Measurements from ENCODE around the gene TANGO6.
"Not testable (repeated sequence)": the region's sequence is repeated elsewhere in the genome, so short reads cannot be mapped to it uniquely, and the experiment has no call there.

Gene TANGO6

DNA sequence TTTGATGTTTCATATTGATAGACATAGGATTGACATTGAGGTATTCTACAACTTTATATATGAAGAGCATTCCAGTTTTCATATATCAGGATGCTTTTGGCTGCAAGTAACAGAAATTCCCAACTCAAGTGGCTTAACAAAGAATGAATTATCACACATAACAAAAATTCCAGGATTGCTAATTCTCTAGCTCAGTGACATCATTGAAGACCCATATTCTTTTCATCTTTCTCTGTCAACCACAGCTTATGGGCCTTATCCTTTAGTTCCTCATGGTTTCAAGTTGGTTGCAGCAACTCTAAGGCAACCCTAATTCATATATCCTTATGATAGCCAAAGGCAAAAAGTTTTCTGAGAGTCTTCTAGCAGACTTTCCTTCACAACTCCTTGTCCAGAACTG lies 170.7 kb downstream of the TANGO6 start:
- no peak for DNase-seq (ENCODE audit: low spot score)

DNA sequence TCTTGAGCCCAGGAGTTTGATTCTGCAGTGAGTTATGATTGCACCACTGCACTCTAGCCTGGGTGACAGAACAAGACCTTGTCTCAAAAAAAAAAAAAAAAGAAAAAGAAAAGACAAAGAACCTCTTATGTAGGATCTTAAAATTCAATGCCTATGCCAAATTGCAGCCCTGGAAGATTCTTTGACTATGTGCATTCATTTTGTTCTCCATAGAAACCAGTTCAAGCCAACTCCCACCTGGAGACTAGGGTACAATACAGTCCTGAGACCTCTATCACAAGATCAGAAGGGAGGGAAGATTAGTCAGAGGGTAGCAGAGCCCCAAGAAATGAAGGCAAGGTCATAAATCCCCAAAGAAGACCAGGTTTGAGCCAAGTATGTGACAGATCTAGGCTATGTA lies 171.5 kb downstream of the TANGO6 start:
- no peak for DNase-seq (ENCODE audit: low spot score)

DNA sequence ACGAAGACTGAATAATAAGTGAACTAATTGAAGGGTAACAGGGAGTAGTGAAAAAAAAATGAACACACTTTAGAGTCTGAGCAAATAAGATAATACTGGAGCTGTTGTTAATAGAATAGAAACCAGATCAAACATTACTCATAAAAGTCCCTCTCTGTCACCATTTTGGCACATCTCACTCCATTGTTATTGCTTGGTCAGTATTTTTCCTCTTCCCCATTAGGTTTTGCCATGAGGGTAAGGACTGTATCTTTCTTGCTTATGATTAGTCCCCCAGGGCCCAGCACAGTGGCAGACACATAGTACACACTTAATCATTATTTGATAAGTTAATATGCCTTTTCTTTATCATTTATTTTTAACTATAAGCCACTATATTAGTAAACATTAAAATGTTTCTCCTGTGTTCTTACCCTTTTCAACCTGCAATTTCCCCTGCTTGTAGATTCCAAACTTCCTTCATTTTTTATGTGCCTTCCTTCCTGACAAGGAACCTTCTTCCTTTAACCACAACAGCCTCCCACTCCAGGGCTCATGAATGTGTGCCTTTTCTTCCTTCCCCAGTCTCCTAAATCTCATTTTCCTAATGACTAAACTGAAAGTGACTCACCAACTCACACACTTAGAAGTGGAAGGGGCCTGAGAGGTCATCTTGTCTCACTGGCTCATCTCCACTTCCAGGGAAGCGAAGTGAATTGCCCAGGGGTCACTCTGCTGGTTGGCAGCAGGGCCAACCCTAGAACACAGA lies 173.9 kb downstream of the TANGO6 start:
- DNase-seq (ENCODE audit: low spot score), result no peak

DNA sequence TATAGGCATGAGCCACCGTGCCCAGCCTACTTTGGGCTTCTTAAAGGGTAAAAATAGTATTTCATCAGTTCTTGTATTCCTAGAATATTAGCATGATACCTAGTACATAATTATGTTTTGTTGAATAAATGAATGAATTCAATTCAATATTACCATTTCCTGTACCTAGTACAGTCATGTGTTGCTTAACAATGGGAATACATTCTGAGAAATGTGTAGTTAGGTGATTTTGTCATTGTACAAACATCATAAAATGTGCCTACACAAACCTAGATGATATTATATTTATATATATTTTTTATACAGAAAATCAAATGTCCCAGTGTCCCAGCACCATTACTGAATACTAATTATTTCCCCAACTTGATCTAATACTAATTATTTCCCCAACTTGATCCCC lies 176.5 kb downstream of the TANGO6 start:
- DNase-seq (ENCODE audit: low spot score), result no peak

DNA sequence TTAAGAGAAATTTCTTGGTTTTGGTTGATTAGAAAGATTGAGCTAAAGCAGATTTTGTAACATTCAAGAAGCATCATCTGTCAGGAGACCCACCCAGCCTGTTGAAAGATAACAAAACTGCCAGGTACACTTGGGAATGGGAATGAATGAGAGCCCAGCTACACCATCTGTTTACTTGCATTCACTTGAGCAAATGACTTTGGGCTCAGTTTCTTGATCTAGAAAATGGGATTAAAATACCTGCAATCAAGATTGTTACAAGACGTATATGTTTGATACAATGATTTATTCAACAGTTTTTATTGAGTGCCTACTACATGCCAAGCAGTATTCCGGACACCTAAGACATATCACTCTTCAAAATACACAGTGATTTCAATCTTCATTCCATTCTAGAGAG lies 185.8 kb downstream of the TANGO6 start:
- no peak for DNase-seq (ENCODE audit: low spot score)

DNA sequence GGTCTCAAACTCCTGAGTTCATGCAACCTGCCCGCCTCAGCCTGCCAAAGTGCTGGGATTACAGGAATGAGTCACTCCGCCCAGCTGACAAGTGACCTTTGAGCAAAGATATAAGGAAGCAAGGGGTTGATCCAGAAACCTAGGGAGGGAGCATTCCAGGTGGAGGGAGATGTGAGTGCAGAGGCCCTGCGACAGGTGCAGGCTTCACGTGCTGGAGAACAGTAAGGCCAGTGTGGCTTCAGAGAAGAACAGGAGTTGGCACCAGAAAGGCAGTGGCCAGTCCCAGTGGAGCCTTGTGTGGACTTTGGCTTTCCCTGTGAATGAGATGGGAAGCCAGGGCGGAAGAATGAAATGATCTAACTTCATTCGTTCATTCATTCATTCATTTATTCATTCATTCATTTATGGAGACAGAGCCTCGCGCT lies 188.6 kb downstream of the TANGO6 start:
- DNase-seq (ENCODE audit: low spot score), result no peak

DNA sequence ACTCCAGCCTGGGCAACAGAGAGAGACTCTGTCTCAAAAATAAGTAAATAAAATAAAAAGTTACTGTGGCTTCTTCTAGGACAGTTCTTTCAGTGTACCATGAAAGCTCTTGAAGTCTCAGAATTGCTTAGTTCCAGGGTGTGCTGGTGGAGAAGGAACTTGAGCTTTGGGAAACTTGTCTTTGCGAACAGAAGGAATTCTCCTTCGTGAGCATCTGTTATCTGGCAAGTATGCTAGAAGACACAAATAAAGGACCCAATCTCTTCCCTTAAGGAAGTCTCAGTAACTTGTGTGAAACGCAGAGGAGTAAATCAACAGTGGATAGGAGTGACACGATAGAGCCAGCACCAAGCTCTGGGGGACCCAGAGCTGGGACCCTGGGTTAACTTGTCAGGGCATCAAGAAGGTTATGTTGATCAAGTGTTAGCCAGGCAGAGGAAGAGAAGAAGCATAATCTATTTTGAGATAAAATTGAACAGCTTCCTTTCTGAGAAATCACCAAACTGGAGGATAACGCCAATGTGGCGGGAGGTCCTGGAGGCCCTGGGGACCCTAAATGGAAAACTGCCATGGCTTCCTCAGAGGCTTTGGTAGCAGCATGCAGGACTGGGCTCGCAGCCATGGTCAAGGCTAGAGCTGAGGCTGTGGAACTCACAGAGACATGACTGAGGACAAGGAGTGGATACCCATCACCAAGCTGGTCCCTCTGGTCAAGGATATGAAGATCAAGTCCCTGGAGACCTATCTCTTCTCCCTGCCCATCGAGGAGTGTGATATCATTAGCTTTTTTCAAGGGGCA lies 190.0 kb downstream of the TANGO6 start:
- DNase-seq (ENCODE audit: low spot score), result no peak

DNA sequence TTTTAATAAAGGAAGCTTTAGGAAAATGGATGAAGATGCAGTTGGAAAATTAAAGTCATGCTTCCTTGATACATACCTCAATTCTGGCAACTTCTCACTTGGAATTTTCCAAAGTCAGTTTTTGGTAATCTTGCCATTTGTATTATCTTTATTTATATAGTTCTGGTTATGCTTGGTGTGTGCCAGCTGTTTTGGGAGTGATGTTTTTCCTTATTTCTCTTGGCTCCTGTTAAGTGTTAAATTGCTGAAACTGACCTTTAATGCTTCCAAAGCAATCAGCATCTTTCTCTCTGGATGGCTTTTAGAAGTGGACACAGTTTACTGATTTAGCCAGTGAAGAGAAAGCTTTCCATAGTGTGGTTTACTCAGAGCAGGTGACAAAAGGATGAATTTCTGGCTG lies 192.0 kb downstream of the TANGO6 start:
- DNase-seq (ENCODE audit: low spot score), result no peak

DNA sequence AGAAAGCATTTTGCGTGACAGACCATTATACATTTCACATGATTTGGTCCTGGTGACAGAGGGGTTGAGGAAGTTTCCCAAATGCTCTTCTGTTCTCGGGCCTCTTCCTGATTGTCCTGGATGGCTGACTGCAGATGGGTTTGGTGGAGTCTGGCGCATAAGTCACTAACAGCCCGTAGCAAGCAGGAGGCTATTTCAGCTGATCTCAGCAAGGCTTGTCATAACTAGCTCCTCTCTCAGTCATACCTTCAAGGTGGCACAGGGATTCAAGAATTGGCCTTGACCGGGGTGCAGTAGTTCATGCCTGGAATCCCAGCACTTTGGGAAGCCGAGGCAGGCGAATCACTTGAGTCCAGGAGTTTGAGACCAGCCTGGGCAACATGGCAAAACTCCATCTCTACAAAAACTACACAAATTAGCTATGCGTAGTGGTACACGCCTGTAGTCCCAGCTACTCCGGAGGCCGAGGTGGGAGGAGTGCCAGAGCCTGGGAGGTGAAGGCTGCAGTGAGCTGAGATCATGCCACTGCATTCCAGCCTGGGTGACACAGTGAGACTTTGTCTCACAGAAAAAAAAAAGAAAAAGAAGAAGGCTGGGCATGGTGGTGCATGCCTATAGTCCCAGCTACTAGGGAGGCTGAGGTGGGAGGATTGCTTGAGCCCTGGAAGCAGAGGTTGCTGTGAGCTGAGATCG lies 193.2 kb downstream of the TANGO6 start:
- no peak for DNase-seq (ENCODE audit: low spot score)

DNA sequence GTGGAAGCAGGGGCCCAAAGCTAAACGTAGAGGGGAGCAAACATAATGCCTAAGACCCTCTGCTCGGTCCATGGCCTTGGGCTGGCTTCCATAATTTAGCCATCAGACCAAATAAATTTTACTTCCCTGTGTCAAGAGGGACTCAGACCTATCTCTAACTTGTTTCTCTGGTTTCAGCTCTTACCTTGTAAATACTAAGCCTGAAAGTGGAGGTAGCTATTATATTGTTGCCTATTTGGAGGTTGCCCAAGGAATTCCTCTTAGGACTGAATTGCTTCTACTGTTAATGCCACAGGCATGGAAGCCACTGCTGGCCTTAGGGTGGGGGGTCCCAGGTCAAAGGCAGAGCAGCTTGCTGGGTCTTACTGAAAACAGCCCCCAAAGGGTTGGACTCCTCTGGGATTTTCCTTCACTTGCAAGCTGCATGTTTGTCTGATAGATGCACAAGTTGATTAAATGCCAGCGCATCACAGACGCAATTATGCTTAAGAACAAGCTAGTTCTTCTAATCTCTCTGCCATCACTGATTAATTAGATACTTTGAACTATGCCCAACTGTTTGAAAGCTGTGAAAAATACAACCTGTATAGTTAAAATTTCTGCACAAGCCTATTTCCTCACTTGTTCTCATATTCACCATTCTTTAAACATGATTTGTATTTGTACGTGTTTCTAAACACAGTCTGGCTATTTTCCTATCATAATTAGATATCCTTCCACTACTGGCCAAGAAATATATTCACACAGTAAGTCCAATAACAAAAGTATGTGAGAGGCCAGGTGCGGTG lies 194.2 kb downstream of the TANGO6 start:
- no peak for DNase-seq (ENCODE audit: low spot score)

DNA sequence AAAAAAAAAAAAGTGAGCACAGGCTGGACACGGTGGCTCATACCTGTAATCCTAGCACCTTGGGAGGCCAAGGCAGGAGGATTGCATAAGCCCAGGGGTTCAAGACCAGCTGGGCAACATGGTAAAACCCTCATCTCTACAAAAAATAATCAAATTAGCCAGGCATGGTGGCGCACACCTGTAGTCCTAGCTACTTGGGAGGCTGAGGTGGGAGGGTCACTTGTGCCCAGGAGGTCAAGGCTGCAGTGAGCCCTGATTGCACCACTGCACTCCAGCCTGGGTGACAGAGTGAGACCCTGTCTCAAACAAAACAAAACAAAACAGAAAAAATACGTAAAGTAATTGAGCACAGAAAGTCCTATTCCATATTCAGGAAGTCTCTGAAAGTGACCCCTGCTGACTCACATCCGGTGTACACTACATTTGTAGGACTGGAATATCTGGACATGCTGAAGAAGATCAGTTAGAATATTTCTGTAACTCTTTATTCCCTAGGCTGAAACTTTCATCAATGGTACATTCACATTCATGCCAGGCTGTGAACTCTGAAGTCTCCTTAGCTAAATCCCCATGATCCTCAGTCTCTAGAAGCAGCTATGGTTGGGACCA lies 196.1 kb downstream of the TANGO6 start:
- no peak for DNase-seq (ENCODE audit: low spot score)

DNA sequence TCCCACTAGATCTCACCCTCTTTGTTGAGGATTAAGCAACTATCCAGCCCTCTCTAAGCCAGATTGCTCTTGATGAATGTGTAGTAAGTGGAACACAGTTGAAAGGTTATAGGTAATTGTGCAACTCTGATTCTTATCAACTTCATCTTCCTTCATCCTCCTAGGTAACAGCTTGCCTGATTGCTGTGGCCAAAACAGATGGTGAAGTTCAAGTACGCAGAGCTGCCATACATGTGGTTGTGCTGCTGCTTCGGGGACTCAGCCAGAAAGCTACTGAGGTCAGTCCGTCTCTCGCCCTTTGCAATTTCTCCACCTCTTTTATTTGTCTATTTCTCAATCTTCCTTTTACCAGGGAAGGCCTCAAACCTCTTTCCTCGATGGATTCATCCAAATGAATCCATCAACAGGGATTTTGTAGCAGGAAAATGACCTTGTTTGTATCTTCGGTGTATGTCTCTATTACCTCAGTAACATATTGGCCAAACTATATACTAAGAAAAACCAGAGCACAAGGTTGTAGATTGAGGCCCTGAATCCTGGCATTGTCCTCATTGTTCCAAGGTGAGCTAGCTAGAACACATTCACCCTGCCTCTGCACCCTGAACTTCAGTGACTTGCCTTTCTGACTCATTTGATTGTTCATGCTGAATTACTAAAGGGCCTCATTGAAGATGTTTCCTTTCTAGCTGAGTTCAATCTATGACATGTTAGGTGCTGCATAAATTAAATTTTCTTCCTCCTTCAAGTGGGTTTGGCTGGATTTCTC lies 197.0 kb downstream of the TANGO6 start:
- DNase-seq (ENCODE audit: low spot score), result no peak

DNA sequence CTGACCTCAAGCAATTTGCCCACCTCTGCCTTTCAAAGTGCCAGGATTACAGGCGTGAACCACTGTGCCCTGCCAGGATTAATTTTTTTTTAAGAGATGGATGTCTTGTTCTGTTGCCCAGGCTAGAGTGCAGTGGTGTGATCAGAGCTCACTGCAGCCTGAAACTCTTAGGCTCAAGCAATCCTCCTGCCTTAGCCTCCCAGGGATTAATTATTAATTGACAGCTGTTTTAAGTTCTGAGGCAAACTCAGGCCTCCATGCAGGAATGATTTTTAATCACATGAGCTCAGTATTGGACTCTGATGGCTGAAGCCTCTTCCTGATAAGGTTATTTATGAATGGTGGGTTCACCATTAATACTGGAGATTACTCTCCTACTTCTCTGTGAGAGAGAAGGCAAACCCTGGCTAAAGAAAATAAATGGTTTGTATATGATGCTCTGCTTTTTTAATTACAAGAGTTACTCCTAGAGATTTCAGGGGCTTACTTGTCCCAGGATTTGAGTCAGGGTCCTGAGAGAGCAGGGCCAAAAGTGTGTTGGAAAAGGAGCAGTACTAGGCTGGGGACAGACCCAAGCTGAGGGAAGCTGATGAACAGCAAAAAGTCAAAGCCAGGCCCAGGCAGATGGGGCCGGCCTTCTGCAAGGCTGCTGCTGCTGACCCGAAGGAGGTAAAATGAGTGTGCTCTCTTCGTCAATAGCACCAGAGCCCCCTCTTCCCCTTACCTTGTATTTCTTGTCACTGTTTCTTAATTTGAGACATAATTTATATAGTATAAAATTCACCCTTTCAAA lies 205.2 kb downstream of the TANGO6 start:
- DNase-seq (ENCODE audit: low spot score), result no peak

DNA sequence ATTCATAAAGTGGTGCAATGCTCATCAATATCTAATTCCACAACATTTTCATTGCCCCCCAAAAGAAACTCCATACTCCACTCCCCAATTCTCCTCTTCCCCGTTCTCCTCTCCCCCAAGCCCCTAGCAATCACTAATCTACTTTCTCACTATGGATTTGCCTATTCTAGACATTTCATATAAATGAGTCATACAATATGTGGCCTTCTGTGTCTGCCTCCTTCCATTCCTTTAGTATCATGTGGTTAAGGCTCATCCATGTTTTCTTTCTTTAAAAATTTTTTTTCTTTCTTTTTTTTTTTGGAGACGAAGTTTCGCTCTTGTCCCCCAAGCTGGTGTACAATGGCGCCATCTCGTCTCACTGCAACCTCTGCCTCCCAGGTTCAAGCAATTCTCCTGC lies 205.8 kb downstream of the TANGO6 start:
- DNase-seq (ENCODE audit: low spot score), result no peak

DNA sequence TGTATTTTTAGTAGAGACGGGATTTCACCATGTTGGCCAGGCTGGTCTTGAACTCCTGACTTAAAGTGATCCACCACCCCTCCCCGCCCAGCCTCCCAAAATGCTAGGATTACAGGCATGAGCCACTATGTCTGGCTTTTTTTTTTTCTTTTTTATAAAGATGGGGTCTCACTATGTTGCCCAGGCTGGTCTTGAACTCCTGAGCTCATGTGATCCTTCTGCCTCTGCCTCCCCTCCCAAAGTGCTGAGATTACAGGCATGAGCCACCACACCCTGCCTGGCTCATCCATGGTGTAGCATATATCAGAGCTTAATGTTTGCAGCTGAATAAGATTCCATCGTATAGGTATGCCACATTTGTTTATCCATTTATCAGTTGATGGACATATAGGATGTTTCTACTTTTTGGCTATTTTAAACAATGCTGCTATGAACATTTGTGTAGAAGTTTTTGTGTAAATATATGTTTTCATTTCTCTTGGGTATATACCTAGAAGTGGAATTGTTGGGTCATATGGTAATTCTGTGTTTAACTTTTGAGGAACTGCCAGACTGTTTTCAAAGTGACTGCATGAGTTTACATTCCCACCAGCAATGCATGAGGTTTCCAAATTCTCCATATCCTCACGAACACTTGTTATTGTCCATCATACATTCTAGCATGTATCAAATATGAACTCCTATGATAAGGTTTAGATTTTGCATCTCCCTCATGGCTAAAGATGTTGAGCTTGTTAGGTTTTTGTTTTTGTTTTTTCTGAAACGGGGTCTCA lies 206.5 kb downstream of the TANGO6 start:
- DNase-seq (ENCODE audit: low spot score), result no peak

DNA sequence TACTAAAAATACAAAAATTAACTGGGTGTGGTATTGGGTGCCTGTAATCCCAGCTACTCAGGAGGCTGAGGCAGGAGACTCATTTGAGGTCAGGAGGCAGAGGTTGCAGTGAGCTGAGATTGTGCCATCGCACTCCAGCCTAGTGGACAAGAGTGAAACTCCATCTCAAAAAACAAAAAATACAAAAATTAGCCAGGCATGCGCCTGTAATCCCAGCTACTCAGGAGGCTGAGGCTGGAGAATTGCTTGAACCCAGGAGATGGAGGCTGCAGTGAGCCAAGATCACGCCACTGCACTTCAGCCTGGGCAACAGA lies 208.1 kb downstream of the TANGO6 start:
- DNase-seq (ENCODE audit: low spot score), result not testable (repeated sequence)

DNA sequence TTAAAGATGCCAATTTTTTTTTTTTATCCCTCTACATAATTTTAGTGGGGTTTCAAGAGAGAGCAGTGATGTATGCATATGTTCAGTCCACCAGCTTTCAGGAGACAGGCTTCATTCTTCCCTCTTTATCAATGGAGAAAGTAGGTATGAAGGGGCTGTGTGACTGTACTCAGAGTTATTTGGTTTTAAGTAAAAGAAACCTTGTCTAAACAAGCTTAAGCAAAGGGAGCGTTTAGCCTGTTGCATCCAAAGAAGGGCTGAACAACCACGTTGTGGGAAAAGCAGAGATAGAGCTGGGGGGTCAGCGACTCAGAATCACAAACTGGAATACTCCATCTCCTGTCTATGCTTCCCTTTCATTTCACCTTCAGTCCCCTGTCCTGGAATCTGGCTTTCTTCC lies 211.7 kb downstream of the TANGO6 start:
- DNase-seq (ENCODE audit: low spot score), result no peak

DNA sequence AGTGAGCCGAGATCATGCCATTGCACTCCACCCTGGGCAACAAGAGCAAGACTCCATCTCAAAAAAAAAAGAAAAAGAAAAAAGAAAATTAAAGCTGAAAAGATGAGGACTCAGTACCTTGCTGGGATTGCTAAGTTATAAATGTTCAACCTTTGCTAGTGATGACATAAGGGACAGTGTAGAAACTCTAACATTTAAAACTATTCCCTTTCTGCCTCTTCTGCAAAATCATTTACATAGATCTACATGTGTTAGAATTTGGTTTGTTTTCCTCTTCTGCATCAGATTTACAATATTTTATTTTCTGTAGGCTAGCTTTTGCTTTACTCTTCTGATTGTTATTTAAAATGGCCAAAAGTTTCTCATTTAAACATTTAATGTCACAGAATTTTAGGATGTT lies 212.6 kb downstream of the TANGO6 start:
- DNase-seq (ENCODE audit: low spot score), result no peak

DNA sequence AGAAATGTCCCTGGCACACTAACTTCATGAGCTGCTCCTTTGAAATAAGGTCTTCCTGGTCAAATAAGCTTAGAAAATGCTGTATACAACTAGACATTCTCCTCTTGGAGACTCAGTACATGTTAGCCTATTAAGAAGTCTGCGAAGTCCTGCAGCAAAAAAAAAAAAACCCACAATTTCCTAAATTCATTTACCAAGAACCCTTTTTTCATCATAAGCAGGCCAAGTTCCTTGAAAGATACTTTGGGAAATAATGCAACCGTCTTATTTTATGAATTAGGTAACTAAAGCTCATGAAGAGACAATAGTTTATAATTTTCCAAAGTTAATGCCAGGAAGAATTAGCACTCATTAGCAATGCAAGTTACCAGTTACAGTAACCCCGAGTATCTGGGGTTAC lies 213.1 kb downstream of the TANGO6 start:
- DNase-seq (ENCODE audit: low spot score), result no peak
